GM12801 (cell line): ENCODE data around the gene EPHA10.

Experiments
- TF ChIP-seq, protein P1 (sequence below): IDR thresholded peaks from one replicate; pipeline ENCODE4 v1.5.1; 2011; ENCODE audit warnings: control low read depth; ENCODE audit not compliant: insufficient read length; ENCODE audit errors: extremely low read depth

The EPHA10 gene

DNA sequence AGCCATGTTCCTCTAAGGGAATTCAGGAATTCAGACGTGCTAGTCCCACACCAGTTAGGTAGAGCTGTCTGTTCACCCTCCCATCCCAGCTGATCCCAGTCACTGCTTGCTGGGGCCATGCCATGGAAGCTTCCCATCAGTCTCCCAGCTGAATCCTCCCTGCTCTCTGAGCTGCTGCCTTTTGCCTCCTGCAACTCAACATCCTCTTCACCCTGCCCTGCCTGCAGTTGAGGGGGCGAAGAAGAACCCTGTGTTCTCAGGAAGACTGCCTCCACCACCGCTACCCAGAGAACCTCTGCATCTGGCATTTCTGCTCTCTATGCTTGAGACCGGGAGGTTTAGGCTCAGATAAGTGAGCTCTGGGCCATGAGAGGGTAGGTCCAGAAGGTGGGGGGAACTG lies 56.4 kb downstream of the EPHA10 start:
- TF ChIP-seq, protein P1, sequence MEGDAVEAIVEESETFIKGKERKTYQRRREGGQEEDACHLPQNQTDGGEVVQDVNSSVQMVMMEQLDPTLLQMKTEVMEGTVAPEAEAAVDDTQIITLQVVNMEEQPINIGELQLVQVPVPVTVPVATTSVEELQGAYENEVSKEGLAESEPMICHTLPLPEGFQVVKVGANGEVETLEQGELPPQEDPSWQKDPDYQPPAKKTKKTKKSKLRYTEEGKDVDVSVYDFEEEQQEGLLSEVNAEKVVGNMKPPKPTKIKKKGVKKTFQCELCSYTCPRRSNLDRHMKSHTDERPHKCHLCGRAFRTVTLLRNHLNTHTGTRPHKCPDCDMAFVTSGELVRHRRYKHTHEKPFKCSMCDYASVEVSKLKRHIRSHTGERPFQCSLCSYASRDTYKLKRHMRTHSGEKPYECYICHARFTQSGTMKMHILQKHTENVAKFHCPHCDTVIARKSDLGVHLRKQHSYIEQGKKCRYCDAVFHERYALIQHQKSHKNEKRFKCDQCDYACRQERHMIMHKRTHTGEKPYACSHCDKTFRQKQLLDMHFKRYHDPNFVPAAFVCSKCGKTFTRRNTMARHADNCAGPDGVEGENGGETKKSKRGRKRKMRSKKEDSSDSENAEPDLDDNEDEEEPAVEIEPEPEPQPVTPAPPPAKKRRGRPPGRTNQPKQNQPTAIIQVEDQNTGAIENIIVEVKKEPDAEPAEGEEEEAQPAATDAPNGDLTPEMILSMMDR = no peak

DNA sequence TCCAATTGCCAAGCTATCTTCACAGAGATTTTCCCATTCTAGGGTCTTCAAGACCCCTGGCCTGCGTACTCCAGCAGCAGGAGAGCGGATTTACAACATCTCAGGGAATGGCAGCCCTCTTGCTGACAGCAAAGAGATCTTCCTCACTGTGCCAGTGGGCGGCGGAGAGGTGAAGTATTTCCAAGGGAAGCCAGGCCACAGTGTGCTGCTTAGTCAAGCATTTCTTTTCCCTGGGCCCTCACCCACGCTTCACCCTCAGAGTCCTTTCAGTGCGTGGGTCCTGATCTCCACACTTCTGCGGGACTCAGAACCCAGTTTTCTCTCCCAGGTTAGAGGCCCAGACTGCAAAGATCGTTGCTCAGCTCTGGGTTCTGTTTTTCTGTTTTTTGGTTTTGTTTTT lies 59.5 kb downstream of the EPHA10 start:
- TF ChIP-seq, protein P1 = no peak

DNA sequence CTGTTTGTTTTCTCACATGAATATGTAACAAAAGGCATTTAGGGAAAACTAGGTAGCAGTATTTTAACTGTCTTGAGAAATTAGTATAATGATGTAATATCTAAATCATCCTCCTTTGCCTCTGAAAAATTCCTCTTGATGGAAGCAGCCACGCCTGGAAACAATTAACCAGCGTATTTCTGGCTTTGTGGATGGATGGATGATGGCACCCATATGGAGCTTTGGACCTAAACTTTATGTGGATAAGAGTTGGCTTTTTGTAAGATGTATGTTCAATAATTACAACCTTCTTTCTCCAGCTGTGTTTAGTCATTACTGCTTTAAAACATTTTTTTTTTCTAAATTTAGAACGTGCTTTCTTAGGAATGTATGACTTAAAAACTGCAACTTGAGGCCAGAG lies 60.0 kb downstream of the EPHA10 start:
- TF ChIP-seq, protein P1 = no peak

DNA sequence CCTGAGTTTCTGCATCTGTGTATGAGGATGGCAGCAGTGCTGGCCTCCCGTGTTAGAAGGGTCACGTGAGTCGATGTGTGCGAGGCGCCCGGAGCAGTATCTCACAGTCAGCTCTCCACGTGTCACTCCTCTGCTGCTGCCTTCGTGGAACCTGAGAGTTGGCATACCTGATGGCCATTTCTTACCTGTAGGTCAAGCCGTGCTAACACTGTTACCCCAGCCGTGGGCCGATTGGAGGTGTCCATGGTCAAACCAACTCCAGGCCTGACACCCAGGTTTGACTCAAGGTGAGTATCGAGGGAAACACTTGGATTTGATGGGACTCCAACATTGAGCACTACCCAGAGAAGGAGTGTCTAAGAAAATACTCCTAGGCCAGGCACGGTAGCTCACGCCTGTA lies 61.9 kb downstream of the EPHA10 start:
- TF ChIP-seq, protein P1 = no peak

DNA sequence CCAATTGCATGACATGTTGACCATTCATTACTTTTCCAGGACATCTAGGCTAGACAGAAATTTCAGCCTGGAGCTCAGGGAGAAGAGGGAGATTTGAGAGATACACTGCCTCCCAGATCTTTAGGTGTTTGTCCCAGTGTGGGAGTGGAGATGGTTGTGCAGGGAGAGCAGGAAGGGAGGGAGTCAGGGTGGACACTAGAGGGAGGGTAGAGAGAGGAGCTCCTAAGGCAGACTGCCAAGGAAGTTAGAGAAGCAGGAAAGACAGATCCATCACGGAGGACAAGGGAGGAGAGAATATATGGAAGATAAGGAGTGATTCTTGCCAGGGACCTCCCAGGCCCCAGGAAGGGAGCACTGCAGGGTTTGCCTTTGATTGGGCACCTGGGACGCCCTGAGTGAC lies 63.9 kb downstream of the EPHA10 start:
- TF ChIP-seq, protein P1 = no peak

DNA sequence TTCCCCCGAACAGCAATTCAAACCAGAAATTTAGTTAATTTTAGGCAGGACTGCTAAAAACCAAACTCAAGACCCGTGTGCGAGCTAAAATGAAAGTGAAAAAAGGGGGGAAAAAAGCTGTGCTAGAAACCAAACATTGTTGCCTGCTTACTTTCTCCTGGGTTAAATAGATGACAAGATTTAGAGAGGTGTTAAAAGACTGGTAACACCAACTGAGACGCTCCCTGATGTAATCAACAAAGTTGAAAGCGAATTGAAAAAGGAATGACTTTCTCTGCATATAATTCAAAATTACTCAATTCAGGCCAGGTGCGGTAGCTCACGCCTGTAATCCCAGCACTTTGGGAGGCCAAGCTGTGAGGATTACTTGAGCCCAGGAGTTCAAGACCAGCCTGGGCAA lies 65.8 kb downstream of the EPHA10 start:
- TF ChIP-seq, protein P1 = no peak

DNA sequence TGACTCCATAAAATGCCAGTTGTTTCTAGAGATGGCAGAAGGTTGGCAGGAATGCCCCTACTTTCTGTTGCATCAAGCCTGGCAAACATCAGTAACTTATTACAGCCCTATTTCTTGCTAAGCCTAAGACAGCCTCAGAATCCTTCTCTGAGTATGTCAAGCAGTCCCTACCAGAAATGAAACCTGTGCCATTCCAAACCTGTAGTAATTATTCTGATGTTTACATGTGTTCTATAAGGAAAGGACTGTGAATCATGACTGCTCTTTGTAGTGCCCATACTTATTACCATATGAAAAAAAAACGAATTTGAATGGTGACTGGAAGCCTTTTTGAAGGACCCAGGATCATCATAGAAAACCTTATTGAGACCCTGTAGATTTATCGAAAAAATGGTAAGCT lies 67.2 kb downstream of the EPHA10 start:
- TF ChIP-seq, protein P1 = no peak

DNA sequence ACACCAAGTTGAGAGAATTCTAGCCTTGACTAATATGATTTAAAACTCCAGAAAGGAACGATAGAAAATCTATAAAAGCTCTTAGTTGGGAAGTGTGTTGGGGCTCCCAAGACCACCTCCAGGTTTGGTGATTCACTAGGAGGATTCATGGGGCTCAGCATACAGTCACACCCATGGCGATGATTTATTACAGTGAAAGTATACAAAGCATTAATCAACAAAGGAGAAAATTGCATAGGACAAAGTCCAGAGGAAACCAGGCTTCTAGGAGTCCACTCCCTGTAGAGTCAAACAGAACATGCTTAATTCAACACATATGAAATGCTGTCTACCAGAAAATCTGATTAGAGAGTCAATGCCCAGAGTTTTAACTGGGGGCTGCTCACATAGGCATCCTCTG lies 67.8 kb downstream of the EPHA10 start:
- TF ChIP-seq, protein P1 = no peak
